Hippocampal formation (tissue), 2 donors: Measurements from ENCODE around the gene PRDX2.

Experiments used
- DNase-seq, 2 donors: peaks; one replicate each; lab custom pipeline; 2025; lab: John Stamatoyannopoulos, UW

Gene PRDX2

GRCh38 chr19:12792051-12792852 is 9.3 kb downstream of the PRDX2 start:
- peak; percentile 29 to 46 for DNase-seq

DNA sequence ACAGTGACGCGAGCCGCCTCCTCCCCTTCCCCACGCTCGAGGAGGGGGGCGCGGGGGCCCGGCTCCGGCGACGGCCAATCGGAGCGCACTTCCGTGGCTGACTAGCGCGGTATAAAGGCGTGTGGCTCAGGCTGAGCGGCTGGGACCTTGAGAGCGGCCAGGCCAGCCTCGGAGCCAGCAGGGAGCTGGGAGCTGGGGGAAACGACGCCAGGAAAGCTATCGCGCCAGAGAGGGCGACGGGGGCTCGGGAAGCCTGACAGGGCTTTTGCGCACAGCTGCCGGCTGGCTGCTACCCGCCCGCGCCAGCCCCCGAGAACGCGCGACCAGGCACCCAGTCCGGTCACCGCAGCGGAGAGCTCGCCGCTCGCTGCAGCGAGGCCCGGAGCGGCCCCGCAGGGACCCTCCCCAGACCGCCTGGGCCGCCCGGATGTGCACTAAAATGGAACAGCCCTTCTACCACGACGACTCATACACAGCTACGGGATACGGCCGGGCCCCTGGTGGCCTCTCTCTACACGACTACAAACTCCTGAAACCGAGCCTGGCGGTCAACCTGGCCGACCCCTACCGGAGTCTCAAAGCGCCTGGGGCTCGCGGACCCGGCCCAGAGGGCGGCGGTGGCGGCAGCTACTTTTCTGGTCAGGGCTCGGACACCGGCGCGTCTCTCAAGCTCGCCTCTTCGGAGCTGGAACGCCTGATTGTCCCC is 10.1 kb downstream of the PRDX2 start, which contains the start of gene JUNB:
Gene JUNB, plus strand, starts transcription at position 142 of the 706 bp plus-strand sequence. Its CDS starts 286 bp downstream, at position 428.
- DNase-seq, result peak; percentile 95 to 98

DNA sequence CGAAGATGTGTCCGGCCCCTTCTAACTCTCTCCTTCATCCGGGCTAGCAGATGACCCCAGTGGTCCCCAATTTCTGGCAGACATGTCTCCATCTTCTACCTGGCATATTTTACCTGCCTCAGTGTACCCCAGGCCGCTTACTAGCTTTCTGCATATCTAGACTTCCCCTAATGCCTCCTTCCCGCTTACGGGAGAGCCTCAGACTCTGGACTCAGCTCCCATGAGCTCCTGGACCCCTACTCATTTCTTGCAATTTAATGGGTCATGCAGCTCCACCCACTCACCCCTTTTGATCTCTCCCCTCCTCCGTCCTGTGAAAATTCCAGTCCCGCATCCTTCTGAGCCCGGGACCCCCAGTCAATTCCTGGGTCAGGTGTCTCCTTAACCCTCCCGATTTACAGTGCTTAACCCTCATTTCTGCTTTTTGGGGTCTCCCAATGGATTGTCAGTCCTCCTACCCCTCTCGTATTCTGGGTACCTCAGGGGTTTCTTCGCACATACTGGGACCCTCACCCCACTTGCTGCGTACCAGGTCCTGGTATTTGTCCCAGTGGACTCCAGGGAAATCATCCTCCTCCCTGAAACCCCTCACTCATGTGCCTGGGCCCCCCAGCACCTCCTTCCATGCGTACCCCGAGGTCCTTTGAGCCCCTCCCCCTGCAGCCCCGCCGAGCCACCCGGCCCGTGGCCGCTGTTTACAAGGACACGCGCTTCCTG is 10.8 kb downstream of the PRDX2 start:
- peak; percentile 42 to 44 for DNase-seq

DNA sequence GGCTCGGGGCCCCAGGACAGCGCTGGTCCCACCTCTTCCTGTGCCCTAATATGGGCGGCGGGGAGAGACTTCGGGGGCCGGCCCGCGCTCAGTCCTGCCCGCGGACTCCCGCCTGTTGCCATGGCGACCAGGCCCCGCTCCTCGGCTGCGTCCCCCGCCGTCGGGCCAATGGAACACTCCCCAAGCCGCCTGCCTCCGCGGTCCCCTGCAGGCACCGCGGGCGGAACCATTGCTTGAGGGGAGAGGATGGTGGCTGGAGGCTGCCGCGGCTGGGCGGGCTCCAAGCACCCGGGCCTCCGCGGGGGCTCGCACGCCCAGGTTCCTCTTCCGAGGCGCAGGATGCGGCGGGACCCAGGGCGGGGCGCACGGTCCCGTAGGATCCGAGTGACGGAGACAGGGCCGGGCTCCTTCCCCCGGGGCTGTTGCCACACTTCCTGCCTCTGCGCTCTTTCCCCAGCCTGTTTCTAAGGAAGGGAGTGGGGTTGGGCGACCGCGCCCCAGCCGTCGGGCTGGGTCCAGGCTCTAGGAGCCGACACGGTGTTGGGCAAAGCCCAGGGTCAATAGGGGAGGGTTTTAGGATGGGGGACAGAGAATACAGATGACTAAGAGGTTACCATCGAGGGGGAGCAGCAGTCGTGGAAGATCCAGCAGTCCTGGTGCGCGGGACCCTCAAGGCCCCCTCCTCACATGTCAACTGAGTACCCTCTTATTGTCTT is 11.5 kb downstream of the PRDX2 start:
- DNase-seq, result peak; percentile 89 to 94

GRCh38 chr19:12789098-12789903 is 12.3 kb downstream of the PRDX2 start:
- peak in 1 of 2 donors; percentile 12 for DNase-seq

DNA sequence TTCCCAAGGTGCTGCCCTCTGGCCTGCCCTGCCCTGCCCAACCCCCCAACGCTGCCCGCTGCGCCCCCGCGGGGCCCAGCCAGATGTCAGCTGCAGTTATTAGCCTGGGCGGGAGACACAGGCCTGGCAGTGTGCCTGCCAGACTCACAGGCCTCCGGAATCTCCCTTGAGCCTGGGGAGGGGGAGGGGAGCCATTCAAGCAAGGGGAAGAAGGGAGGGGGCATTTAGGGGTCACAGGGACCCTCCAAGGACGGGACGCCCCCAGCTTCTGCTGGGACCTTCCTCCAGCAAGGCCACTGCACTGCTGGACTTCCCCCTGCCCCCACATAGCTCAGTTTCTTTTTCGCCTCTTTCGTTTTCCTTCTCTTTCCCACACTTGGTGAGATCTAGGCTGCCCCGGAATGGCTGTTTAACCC is 12.9 kb downstream of the PRDX2 start:
- peak in 1 of 2 donors; percentile 52 for DNase-seq

- no peak for DNase-seq
These were observed 13.4 kb downstream of the PRDX2 start for GRCh38 chr19:12788042-12788681.

DNA sequence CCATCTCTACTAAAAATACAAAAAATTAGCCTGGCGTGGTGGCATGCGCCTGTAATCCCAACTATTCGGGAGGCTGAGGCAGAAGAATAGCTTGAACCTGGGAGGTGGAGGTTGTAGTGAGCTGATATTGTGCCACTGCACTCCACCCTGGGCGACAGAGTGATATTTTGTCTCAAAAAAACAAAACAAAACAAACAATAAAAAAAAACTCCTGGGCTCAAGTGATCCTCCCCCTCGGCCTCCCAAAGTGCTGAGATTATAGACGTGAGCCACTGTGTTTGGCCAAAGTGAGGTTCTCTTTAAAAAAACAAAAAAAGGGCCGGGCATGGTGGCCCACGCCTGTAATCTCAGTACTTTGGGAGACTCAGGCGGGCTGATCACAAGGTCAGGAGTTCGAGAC is 14.1 kb downstream of the PRDX2 start:
- no peak for DNase-seq

DNA sequence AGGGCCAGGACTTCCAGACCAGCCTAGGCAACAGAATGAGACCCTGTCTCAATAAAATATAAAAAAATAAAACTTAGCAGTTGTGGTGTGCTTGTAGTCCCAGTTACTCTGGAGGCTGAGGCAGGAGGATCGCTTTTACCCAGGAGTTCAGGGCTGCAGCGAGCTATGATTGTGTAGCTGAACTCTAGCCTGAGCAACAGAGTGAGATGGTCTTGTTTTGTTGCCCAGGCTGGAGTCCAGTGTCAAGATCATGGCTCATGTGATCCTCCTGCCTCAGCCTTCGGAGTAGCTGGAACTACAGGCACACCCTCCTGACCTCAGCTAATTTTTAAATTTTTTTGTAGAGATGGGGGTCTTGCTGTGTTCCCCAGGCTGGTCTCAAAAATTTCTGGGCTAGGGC is 14.6 kb downstream of the PRDX2 start:
- no peak for DNase-seq

DNA sequence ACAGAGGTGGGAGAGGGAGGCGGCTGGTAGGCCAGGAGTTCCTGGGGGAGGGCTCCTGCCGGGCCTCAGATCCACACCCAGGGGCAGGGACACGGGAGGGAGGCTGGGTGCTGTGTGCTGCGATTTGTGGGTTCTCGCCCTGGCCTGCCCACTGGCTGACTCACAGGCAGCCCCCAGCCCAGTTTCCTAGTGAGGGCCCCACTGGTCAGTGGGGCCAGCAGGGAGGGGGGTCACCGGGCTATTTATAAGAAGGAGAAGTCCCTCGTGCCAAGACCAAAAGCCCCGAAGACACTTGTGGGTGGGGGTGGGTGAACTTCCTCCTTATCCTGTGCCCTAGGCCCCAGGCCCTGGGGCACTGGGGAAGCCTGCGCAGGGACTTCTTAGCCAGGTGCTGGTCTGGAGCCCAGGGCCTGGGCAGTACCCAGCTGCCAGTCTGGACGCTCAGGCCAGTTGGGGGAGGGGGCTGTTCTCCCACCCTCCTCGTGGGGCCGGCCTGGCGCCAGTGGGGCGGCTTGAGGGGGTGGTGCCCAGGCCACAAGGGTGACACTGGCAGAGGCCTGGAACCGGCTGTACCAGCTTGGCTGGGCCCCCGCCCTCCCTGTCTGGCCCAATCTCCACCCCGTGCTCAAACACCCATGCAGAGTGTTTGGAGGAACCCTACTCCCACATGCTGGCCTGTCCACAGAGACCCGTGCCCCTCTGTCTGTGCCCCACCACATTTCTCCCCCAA is 15.3 kb downstream of the PRDX2 start:
- peak; percentile 45 to 56 for DNase-seq

DNA sequence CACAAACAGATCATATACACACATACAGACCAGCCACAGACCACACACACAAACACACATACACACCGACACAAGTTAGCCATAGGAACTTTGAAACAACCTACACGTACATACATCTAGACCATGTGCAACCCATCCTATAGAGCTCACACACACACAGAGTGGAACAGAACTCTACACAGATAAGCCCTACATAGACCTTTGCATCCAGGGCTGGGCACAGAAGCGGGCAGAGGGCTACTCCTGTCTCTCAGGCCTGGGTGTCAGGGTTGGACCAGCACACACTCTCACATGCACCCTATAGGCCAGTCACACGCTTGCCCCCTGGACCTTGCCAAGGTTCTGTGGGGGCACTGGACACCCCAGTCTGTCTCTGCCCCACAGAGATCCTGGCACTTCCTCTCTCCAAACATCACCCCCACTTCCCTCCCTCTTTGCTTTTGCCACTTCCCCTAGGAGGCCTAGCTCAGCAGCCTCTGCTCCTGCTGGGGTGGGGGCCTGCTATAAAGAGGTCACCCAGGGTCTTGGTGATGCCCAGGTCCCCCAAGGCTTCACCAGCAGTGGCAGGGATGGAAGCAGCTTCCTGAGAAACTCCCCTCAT is 16.1 kb downstream of the PRDX2 start:
- peak; percentile 17 to 37 for DNase-seq

DNA sequence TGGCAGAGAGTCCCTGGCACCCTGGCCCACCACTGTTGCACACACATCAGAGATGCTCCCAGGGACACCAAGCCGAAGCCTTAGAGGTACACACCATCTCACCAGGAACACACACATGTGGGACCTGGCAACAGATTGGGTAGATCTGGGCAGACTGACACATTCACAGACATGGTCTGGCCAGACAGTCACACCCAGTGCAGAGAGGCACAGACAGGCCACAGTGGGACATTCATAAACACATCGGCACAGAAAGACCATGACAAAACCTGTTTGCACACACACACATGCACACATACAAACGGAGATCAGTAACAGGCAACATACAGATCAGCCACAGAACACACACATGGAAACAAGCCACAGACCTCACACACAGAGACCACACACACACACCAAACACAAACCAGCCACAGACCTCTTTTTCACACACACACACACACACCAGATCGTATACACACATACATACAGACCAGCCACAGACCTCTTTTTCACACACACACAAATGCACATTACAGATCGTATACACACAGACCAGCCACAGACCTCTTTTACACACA is 16.6 kb downstream of the PRDX2 start:
- no peak for DNase-seq

DNA sequence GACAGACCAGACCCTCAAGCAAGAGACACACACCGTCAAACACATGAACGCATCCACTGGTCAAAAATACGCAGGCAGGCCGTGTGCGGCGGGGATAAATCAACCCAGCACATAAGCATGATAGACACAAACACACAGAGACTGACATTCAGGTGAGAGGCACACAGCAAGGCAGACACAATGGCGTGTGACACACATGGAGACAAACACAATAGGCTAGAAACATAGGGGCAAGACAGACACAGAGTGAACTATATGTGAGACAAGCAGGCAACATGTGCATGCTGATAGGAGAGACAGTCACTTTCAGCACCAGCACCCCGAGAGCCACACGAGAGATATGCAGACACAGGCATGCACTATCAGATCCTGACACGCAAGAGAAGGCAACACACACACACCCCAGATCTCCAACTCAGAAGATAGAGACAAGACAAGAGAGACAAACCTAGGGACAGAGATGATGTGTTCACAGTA is 17.2 kb downstream of the PRDX2 start:
- no peak for DNase-seq

DNA sequence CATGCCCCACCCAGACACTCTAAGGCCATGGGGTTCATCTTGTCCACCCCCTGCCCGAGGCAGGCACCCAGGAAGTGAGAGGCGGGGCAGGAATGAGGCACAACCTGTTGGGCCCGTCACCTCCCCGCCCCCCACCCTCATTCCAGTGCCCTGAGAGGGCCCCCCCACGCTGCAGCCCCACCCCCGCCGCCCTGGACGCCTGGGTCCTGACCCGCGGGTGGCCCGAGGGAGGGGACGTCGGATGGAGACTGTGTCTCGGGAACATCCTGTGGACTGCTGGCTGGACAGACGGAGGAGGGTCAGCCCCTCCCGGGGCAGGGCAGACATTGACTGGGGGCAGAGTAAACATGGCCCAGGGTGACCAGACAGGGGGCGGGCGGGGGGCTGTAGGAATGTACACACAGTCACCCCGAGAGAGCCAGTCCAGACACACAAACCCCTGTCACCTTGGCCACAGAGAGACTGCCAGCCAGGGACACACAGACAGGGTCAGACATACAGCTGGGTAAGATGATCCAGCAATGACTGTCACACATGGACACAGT is 17.7 kb downstream of the PRDX2 start:
- no peak for DNase-seq

GRCh38 chr19:12783291-12783848 is 18.2 kb downstream of the PRDX2 start:
- no peak for DNase-seq

GRCh38 chr19:12782424-12783290 is 18.9 kb downstream of the PRDX2 start:
- peak; percentile 74 to 75 for DNase-seq

GRCh38 chr19:12782174-12782423 is 19.5 kb downstream of the PRDX2 start:
- DNase-seq, result no peak
